Upper lobe of left lung (tissue), 4 donors: Measurements from ENCODE around the gene MEIOSIN.

Experiments used
- CTCF ChIP-seq, 6 experiments: fragments of 450-650 bp in 4 of 6; fragments of 200-600 bp in 2 of 6; sonication (generic) in 2 of 6; IDR thresholded peaks; one replicate each; pipeline ENCODE4 v1.5.1; 2016 to 2019; ENCODE audit warnings: antibody characterized with exemption in 6 of 6
- EP300 ChIP-seq, 4 donors: sonication (generic); formaldehyde crosslinking; IDR thresholded peaks; one replicate each; pipeline ENCODE4 v1.5.1; 2017; ENCODE audit warnings: antibody characterized with exemption in 4 of 4, control low read depth in 2 of 4
- POLR2A ChIP-seq, 4 donors: fragments of 450-650 bp; IDR thresholded peaks; one replicate each; pipeline ENCODE4 v1.5.1; 2016 to 2017; ENCODE audit warnings: antibody characterized with exemption in 4 of 4, mild to moderate bottlenecking in 2 of 4
- POLR2AphosphoS5 ChIP-seq, 2 donors: sonication (generic); formaldehyde crosslinking; IDR thresholded peaks; one replicate each; pipeline ENCODE4 v1.5.1; 2017; ENCODE audit warnings: antibody characterized with exemption in 2 of 2

DNA sequence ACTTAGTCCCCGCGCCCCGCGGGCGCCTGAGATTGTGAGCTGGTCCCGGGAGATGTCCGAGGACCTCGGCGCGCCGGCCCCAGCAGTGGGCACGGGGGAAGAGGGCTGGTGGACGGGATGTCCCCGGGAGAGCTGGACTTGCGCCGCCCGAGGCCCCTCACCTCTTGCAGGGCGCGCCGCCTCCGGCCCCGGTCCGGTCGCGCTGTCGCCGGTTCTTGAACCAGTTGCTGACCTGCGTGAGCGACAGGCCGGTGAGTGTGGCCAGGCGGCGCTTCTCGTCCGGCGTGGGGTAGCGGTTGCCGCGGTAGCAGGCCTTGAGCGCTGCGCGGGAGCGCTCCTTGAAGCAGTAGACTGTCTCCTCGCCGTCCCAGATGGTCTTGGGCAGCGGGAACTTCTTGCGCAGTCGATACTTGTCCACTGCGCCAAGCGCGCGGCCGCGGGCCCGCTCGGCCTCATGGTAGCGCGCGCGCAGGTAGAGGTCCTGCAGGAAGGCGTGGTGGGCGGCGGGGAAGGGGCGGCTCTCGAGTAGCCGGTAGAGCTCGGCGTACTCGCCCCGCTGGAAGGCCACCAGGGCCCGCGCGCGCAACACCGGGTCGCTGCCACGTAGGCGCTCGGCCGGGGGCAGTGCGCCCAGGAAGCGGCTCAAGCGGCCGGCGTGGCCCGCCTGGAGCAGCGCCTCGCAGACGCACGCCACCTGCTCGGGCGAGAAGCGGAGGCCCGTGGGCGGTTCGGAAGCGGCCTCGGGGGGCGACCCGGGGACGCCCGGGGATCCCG is 34.8 kb downstream of the MEIOSIN start:
- TF ChIP-seq EP300 (IDR thresholded peaks at IDR 0.05) (no peak), CTCF (IDR thresholded peaks at IDR 0.05) (no peak), POLR2A (IDR thresholded peaks at IDR 0.05) (peak in 1 of 4 donors; percentile 59), POLR2AphosphoS5 (IDR thresholded peaks at IDR 0.05) (peak in 1 of 2 donors; percentile 52)
